NCI-H524 treated with DMSO at 0.1 percent for 48 hours (cell line): Measurements from ENCODE around the gene PTGES3.
"Not testable (repeated sequence)": the region's sequence is repeated elsewhere in the genome, so short reads cannot be mapped to it uniquely, and the experiment has no call there.

Experiments
- DNase-seq: peaks from one replicate; lab custom pipeline; 2025; lab: John Stamatoyannopoulos, UW

Gene PTGES3, protein sequence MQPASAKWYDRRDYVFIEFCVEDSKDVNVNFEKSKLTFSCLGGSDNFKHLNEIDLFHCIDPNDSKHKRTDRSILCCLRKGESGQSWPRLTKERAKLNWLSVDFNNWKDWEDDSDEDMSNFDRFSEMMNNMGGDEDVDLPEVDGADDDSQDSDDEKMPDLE

DNA sequence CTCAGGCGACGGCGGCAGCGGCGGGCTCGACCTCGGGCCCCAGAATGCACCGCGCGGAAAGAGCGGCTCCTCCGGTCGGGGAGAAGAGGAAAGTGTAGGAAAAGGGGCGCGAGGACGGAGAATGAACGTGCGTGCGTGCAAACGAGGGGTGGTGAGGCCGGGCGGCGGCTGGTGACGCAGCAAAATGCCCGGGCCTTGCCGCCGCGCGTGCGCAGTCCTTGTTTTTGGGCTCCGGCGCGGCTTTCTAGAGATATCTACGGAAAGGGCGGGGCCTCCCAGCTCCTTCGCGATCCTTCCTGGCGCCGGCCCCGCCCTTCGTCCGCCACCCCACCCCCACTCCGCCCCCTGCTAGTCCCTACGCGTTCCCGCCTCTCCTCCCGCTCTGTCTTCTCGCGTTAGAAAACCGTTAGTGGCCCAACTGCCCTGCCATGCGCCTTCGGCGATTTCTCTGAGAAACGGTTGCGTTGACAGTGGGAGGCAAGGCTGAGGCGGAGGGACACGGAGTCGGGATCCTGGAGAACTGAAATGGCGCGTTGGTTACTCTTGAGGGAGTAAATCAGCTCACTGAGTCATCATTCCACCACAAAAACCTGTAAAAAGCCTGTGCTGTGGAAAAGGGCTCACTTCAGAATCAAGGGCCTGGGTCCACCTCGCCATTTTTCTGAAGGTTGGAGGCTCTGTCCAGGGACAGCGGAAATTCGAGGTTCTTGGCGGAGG lies at the start of gene PTGES3:
TSS of gene PTGES3 (minus strand) at position 156 of the 717 bp plus-strand sequence. CDS start 285 bp downstream, outside the sequence.
- peak; percentile 80 for DNase-seq

DNA sequence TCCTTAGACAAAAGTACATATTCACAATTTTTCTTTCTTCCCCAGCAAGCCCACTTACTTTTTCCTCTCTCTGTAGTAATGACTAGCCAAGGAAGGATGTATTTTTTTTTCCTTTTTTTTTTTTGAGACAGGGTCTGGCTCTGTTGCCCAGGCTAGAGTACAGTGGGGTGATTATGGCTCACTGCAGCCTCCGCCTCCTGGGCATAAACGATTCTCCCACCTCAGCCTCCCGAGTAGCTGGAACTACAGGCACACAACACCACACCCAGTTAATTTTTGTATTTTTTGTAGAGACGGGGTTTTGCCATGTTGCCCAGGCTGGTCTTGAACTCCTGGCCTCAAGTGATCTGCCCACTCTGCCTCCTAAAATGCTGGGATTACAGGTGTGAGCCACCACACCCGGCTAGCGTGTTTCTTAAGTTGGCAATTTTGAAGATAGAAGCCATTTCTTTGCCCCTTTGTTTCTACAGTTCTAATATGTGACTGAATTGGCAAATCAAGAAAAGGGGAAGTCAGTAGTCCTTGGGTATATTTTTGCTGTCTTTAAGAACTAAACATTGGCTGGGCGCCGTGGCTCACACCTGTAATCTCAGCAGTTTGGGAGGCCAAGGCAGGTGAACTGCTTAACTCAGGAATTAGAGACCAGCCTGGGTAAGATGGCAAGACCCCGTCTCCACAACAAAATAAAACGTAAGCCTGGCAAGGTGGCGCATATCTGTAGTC lies 40.2 kb upstream of the PTGES3 start:
- no peak for DNase-seq

DNA sequence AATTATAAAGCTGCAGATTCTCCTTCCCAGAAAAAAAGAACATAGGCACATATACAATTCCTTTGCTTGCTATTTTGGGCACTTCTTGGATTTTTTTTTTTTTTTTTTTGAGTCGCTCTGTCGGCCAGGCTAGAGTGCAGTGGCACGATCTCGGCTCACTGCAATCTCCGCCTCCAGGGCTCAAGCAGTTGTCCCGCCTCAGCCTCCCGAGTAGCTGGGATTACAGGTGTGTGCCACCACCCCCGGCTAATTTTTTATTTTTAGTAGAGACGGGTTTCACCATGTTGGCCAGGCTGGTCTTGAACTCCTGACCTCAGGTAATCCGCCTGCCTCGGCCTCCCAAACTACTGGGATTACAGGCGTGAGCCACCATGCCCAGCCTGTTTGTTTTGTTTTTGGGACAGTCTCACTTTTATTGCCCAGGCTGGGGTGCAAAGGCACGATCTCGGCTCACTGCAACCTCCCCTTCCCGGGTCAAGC lies 38.2 kb upstream of the PTGES3 start:
- DNase-seq, result not testable (repeated sequence)

DNA sequence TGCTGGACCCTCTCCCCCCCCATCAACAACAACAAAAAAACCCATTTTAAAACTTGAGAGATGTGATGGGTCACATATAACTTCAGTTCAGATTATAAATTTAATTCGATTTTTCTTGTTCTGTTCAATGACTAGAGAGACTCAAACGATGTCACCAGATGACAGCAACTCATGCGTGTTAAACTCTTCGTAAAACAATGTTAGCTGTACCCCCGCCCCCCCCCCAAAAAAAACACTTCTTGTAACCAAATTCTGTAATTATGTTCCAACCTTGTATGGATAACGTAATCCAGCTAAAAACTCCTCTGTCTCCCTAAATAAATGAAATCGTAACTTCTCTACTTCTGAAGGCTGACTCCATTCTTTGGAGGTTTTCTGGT lies 37.6 kb upstream of the PTGES3 start:
- DNase-seq, result no peak

DNA sequence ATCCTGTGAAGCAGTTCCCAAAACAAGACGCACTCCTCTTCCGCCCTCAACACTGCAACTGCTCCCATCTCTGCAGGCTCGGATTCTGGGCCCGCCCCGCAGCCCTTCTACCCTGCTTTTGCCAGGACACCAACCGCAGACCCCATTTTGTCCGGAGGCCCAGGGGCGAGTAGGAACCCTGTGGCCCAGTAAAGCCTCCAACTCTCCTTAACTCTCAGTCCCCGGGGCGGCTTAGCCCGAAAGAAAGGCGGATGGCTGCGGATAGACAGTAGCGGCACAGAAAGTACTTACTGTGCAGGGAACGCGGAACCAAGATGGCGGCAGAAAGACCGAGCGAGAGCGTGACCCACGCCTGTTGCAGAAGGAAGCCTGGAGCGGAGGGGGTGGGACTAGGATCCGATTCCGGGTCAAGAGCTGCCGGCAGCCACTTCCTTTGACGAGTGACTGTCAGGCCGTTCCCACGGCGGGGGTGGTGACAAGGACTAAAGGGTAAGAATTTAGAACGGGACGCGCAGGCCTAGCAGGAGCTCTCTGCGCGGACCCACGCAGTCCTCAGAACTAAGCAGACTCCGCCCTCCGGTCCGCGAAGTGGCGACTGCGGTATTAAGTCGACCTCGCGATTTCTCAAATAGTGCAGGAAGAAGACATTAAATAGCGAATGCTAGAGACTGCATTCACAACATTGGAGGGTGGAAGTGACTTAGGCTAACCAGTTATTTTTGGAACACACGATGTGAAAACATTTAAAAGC lies 37.1 kb upstream of the PTGES3 start, which contains the start of gene NACA:
TSS of gene NACA (minus strand) at position 328 of the 751 bp plus-strand sequence. CDS start 778 bp downstream, outside the sequence.
- DNase-seq, result peak; percentile 96

DNA sequence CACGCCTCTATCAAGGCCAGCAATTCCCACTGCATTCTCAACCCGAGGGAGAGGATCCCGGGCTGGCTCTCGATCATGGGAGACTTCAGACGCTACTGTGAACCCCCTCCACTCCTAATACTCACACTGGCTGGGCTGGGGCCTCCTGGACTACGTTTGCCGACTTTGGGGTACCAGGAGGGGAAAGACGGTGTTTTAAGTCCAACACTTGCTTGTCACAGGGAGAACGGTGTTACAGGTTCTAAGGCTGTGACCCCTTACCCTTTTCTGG lies 36.6 kb upstream of the PTGES3 start:
- DNase-seq, result no peak

DNA sequence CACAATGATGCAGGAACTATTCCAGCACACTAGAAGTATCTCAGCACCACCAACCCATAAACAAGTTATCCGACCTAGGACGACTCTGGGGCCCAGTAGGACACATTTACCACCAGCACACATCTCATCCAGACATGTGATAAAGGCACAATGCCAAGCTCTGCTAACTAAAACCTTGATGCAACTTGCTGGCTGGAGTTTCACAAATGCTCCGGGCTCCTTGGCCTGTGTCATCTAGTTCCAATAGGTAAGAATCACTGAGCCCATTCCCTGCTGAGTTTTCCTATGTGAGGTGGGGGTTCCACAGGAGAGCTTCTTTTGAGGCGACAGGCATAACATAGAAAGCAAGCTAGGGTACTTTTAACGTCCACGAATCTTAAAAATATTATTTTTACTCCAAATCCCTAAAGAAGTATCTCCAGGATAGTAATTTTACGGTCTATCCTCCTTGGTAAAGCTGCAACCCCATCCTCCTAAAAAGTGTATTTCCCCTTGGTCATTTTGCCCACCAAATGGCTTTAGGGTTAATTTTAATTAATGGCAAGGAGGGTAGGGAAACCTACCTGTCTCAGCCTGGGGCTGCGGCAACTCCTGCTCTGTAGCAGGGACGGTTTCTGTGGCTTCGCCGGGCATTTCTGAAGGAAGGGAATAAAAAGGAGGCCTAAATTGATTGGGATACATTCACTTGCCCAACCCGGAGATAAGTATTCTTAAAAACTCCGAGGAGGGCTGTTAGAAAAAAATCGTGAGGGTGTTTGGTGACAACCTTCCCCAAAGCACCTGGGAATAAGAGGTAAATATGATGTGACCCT lies 36.0 kb upstream of the PTGES3 start:
- DNase-seq, result no peak

DNA sequence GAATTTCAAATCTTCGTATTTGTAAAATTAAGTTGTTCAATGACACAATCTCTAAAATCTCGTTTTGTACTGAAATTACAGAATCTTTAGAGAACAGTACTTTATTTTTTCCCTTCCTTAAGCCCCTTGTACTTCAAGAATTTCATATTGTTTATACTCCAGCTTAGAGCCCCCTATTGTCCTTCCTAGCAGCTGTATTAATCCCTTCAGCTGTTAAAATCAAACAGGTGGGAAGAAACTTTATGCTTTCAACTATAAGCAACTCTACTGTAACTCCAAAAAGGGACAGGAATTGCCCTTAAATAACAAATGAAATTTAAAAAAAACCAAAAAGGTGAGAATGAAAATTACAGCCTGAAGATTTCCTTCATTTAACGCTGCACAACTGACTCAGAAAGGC lies 35.3 kb upstream of the PTGES3 start:
- DNase-seq, result no peak

DNA sequence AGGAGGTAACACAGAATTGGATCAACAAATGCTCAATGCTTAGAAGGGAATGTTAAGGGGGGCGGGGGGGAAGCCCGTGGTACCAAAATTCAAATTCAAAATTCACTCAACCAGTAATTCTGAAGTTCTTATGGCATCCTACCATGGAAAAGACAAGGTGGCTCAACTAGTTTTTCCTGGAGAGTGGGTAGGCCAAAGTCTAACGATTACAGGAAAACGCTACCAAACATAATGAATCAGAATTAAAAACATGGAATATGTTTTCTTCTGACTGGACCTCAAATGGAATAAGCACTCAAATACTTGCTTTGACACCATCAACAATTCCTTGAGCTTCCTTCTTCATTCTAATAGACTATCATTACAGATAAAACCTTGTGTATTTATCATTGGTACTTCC lies 34.7 kb upstream of the PTGES3 start:
- no peak for DNase-seq

DNA sequence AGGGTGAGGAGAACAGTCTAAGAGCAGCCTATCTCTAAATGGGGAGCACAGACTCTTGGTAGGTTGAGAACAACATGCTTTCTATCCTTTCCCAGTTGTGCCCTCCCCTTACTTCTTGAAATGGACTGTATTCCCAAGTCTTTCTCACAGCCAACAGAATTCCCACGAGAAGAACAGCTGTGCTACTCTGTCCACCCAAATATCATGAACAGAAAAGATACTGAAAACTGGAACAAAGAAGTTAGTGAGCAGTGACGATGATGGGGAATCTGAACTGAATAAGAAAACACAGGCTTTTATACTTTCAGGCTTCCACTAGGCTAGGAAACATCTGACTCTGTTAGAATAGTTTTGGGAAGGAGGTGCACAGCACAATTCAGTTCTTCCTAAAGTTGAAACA lies 33.6 kb upstream of the PTGES3 start:
- no peak for DNase-seq

DNA sequence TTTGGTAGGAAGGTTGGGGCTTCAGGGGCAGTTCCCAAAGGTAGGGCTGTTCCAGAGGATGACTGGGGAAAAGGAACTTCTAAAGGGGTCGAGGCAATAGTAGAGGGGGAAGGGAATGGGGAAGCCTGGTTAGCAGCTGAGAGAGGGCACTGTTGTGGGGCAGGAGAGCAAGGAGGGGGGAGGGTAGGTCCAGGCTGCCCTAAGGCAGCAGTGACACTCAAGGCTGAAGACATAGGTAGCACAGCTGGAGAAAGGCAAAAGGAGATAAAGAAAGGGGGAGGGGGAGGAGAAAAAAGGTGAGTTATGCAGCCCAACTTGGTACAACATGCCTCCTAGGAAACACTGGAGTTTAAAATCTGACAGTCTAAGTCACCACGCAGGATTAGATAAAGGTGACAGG lies 33.1 kb upstream of the PTGES3 start:
- DNase-seq, result no peak

DNA sequence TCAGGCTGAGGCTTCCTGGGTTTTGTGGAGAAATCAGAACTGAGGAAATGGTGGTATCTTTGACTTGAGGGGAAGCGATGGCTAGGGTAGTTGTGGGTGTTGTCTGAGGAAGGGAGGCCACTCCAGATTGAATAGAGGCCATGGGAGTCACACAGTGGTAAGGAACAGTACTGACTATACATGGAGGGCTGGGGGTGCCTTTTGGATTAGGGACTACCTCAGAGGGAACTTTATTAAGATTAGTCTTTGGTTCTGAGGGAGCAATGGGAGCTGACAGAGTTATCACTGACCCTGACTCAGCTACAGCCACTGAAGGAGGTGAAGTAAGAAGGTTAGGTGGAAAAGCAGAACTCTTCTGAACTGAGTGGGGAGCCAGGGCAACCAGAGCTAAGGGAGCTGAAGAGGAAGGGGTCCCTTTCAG lies 32.7 kb upstream of the PTGES3 start:
- no peak for DNase-seq

DNA sequence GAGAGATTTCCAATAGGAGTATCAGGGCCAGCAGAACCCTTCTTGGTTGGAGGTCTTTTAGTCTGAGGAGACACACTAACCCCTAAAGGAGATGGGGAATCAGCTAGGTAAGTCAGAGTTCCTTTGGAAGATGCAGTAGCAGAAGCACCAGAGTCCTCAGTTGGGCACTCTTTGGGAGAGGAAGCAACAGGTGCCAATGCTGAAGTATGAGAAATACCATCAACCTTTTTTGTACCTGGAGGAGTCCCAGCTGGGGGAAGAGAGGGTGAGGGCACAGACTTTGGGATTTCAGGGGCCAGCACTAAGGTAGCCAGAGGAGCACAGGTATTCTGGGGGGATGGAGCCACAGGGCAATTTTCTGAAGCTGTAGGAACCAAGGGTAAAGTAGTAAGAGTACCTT lies 31.0 kb upstream of the PTGES3 start:
- DNase-seq, result no peak

DNA sequence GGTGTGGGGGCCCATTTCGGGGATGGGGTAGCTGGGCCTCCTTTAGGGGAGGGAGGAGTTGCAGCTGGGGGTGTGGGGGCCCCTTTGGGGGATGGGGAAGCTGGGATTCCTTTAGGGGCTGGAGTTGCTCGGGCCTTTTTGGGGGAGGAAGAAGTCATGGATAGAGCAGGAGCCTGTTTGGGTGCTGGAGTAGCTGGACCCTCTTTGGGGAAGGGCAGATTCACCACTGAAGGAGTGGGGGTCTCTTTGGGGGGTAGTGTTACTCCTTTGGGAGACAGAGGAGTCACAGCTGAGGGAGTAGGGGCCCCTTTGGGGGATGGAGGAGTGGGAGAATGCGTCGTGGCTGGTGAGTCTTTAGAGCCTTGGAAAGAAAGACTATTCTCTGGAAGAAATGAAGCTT lies 30.6 kb upstream of the PTGES3 start:
- DNase-seq, result no peak

DNA sequence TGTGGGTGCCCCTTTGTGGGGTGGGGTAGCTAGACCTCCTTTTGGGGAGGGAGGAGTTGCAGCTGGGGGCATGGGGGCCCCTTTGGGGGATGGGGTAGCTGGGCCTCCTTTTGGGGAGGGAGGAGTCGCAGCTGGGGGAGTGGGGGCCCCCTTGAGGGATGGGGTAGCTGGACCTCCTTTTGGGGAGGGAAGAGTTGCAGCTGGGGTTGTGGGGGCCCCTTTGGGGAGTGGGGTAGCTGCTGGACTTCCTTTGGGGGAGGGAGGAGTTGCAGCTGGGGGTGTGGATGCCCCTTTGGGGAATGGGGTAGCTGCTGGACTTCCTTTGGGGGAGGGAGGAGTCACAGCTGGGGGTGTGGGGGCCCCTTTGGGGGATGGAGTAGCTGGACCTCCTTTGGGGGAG lies 30.1 kb upstream of the PTGES3 start:
- DNase-seq, result no peak

DNA sequence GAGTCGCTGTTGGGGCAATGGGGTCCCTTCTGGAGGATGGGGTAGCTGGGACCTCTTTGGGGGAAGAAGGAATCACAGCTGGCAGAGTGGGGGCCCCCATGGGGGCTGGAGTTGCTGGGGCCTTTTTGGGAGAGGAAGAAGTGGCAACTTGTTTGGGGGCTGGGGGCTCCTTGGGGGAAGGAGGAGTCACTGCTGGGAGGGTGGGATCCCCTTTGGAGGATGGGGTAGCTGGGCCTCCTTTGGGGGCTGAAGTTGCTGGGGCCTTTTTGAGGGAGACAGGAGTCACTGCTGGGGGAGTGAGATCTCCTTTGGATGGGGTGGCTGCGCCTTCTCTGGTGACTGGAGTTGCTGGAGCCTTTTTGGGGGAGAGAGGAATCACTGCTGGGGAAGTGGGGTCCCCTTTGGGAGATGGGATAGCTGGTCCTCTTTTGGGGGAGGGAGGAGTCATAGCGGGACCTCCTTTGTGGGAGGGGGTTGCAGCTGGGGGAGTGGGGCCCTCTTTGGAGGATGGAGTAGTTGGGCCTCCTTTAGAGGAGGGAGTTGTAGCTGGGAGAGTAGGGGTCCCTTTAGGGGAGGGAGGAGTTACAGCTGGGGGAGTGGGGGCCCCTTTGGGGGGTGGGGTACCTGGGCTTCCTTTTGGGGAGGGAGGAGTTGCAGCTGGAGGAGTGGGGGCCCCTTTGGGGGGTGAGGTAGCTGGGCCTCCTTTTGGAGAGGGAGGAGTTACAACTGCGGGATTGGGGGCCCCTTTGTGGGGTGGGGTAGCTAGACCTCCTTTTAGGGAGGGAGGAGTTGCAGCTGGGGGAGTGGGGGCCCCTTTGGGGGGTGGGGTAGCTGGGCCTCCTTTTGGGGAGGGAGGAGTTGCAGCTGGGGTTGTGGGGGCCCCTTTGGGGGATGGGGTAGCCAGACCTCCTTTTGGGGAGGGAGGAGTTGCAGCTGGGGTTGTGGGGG lies 29.1 kb upstream of the PTGES3 start:
- DNase-seq, result no peak

DNA sequence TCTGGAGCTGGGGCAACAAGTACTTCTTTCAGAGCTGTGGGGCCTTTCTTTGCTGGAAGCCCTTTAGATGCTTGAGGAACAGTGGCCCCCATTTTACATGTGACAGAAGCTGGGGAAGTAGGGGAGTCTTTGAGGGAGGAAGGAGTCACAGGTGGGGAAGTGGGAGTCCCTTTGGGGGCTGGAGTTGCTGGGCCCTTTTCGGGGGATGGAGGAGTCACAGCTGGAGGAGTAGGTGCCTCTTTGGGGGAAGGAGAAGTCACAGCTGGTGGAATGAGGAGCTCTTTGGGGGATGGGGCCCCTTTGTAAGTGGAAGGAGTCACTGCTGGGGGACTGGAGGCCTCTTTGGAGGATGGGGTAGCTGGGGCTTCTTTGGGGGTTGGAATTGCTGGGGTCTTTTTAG lies 28.4 kb upstream of the PTGES3 start:
- no peak for DNase-seq

DNA sequence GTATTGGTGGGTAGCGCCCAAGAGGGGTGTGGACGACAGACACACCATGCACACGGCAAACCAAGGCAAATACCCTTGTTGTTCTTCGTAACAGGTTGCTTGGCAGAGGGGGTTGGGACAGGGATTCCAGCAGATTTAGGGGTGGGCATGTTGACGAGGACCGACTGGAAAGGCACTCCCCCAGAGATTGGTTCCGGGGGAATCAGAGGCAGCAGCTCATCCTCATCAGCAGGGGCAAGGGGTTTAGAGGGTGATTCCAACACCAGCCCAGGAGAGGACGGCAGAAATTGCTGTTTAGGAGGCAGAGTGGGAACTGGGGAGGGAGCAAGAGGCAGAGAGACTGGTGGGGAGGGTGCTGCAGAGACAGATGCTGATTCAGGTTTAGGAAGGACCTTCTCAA lies 27.7 kb upstream of the PTGES3 start:
- DNase-seq, result no peak

DNA sequence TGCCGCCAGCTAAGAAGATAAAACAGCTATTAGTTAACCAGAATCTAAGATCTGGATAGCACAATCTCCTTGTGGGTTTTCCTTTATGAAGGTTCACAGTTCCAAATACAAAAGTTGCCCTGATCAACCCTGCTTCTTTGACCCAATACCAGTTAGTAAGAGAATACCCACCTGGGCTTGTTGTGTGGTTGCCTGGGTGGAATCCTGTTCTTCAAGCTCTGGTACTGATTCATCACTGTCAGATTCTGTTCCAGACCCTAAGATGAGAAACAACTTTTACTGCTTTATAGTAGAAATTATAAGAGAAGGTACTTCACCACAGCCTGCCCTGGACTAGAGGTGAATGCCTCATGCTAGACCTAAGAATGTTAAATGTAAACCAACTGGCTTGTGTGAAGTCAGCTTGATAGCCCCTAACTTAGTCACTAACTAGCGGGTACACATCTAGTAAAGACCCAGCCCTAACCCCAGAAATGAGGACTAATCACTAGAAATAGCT lies 26.4 kb upstream of the PTGES3 start:
- DNase-seq, result no peak

DNA sequence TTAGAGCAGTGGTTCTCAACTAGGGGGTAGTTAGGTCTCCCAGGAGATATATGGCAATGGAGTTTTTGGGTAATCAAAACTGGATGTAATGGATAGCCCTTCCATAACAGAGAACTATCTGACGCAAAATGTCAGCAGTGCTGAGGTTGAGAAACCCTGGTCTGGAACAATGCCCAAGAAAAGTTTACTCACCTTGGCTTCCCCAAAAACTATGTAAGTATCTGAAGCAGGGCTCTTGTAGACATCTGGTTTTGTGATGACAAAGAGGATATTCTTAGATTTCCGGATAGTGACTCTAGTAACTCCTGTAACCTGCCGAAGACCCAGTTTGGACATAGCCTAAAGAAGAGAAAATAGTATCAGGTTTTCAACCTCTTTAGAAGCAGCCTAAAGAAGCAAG lies 25.3 kb upstream of the PTGES3 start:
- no peak for DNase-seq
